Activated CD4-positive, CD25-positive, alpha-beta regulatory T cell treated with anti-CD3 and anti-CD28 coated beads, Interleukin-2, amount 50 U/mL, for 72 hours (primary cell): Measurements from ENCODE around the gene CTNNA1.
"Not testable (repeated sequence)": the region's sequence is repeated elsewhere in the genome, so short reads cannot be mapped to it uniquely, and the experiment has no call there.

Experiments used
- DNase-seq: peaks from one replicate; pipeline ENCODE4 v3.0.0; 2021

CTNNA1 gene, protein sequence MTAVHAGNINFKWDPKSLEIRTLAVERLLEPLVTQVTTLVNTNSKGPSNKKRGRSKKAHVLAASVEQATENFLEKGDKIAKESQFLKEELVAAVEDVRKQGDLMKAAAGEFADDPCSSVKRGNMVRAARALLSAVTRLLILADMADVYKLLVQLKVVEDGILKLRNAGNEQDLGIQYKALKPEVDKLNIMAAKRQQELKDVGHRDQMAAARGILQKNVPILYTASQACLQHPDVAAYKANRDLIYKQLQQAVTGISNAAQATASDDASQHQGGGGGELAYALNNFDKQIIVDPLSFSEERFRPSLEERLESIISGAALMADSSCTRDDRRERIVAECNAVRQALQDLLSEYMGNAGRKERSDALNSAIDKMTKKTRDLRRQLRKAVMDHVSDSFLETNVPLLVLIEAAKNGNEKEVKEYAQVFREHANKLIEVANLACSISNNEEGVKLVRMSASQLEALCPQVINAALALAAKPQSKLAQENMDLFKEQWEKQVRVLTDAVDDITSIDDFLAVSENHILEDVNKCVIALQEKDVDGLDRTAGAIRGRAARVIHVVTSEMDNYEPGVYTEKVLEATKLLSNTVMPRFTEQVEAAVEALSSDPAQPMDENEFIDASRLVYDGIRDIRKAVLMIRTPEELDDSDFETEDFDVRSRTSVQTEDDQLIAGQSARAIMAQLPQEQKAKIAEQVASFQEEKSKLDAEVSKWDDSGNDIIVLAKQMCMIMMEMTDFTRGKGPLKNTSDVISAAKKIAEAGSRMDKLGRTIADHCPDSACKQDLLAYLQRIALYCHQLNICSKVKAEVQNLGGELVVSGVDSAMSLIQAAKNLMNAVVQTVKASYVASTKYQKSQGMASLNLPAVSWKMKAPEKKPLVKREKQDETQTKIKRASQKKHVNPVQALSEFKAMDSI

DNA sequence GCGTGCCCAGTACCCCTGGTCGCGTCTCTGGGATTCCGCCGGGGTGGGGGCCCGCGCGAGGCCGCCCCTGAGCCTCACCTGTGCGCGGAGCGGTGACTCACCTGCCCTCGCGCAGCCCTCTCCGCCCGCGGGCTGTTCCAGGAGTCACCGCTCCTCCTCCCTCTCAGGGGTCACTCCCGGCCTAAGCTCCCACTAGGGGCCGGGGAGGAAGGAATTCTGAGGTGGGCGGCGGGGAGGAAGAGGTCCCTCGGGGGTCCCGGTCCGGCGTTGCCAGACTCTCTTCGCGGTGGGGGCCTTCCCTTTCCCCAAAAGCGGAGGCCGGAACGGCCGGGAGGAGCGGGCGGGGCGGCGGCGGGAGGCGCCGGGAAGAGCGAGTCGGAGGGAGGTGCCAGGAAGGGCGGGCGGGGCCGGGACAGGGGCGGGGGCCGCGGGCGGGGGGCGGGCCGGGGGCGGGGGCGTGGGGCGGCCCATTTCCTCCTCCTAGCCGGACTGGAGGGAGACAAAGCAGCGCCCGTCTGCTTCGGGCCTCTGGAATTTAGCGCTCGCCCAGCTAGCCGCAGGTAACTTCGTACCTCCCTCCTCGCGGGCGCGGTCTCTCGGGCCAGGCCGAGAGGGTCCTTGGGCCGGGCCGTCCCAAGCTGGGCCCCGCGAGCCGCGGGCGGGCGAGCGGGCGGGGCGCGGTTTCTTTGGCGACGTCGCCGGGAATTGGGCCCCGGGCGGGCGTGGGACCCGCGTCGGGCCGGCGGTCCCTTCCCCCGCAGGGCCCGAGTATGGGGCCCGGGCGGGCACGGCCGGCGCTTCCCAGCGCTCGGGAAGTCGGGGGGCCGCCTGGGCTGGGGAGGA, at the start of gene CTNNA1:
Gene CTNNA1, plus strand, starts transcription at position 475 of the 843 bp plus-strand sequence. CDS start 28,500 bp downstream, outside the sequence.
- peak; percentile 59 for DNase-seq

- not testable (repeated sequence) for DNase-seq
These were observed 49.4 kb upstream of the CTNNA1 start for GRCh38 chr5:138703777-138704176.

- no peak for DNase-seq
These were observed 48.2 kb upstream of the CTNNA1 start for GRCh38 chr5:138705007-138705406.

DNA sequence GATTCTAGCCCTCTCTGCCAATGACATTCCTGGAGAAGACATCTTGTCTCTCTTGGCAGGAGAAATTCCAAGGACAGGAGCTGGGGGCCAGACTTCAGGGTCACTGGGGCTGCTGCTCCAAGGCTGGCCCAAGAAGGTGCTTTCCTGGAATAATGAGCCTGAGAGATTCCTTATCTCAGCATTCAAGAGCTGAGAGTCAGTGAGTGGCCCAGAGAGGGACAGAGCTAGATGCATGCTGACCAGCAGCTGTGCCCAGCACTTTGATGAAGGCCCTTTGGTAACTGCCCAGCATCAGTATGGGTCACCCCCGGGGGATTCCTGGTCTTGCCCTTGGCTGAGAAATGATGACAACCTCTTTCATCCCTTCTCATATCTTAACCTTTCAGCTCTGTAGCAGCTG, 47.7 kb upstream of the CTNNA1 start:
- no peak for DNase-seq

DNA sequence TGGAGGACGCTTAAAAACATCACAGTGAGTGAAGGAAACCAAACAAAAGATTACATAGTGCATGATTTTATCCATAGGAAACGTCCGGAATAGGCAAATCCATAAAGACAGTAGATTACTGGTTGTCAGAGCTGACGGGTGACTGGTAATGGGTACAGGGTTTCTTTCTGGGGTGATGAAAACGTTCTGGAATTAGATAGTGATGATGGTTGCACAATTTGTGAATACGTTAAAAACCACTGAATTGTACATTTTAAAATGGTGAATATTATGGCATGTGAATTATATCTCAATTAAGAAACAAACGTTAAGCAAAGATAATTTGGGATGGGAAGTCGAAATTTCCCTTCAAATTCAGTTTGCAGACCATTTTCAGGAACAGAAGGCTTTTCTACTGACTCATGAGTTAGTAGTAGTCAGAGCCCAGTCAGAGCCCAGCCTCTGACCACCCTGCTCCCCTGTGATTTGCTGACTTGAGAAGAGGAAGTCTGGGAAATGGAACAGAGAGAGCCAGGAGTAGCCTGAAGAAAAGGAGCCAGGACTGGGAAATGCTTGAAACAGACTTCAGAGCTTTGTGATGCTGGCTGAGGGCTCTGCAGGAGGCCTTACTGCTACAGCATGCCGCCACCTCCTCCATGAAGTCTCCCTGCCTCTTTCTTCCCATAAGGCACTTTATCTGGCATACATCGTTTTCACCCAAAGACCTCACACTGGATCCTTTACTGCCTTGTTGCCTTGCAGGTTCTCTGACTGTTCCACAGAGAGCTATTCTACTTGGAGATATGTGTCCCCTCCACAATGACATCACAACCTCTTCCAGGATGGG, 46.4 kb upstream of the CTNNA1 start:
- no peak for DNase-seq

- no peak for DNase-seq
These were observed 44.4 kb upstream of the CTNNA1 start for GRCh38 chr5:138708791-138709190.

DNA sequence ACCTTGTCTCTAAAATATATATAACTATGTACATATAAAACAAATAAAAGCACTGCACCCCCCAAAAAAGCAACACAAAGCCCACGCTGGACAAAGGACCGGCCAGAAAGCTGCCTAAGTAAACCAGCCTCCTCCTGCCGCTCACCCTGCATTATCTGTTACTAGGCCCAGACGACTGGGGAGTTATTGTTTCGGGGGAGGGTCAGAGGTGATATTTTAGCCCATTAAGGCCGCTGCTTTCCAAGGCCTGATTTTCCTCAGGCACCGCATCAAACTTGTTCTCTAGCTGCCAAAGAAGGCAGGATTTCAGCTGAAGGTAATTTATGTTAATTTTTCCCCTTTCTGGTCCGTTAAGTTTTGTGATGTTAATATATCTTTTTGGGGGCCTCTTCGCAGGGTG, 44.0 kb upstream of the CTNNA1 start:
- DNase-seq, result no peak

GRCh38 chr5:138711087-138711486, 42.1 kb upstream of the CTNNA1 start:
- no peak for DNase-seq

GRCh38 chr5:138711811-138712210, 41.4 kb upstream of the CTNNA1 start:
- no peak for DNase-seq

GRCh38 chr5:138712324-138712723, 40.9 kb upstream of the CTNNA1 start:
- no peak for DNase-seq

GRCh38 chr5:138712791-138713190, 40.4 kb upstream of the CTNNA1 start:
- no peak for DNase-seq

DNA sequence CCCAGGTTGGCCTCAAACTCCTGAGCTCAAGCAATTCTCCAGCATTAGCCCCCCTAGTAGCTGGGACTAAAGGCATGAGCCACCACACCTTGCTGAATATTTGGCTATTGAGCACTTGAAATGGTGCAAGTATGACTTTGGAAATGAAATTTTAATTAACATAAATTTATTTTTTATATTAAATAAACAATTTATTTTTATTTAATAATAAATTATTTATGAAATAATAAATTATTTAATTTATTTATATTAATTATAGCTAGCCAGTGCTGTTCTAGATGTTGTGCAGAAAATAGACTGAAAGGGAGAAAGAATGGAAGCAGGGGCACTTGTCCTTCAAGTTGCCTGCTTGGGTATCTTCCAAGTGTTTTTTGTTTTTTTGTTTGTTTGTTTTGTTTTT, 40.0 kb upstream of the CTNNA1 start:
- DNase-seq, result no peak

GRCh38 chr5:138714694-138715093, 38.5 kb upstream of the CTNNA1 start:
- no peak for DNase-seq

DNA sequence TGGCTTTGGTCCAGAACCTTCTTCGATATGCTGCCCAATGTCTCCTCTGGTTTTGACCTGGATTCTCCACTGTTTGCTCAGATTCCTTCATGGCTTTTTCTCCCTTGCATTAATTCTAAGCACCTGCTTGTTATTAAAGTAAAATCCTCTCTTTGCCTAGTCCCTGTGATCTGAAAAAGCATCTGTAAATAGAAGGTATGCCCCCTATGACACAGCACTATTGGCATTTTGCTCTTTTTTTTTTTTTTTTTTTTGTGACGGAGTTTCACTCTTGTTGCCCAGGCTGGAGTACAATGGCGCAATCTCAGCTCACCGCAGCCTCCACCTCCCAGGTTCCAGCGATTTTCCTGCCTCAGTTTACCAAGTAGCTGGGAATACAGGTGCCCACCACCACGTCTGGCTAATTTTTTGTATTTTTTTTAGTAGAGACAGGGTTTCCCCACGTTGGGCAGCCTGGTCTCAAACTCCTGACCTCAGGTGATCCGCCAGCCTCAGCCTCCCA, 37.2 kb upstream of the CTNNA1 start:
- not testable (repeated sequence) for DNase-seq

GRCh38 chr5:138716456-138716924, 36.7 kb upstream of the CTNNA1 start:
- DNase-seq, result no peak

DNA sequence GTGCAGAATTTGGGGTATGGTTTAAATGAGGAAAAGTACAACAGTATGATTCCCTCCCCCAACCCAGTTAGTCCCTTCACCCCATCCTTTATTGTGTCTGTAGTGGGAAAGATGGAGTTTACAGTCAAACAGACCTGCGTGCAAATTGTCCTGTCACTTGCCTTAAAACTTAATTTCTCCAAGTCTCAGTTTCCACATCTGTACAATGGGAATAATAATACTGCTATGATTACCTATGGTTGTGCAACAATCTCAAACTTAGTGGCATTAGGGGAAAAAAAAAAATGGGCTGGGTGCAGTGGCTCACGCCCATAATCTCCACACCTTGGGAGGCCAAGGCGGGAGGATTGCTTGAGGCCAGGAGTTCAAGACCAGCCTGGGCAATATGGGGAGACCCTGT, 35.8 kb upstream of the CTNNA1 start:
- DNase-seq, result no peak

- DNase-seq, result no peak
These were observed 33.4 kb upstream of the CTNNA1 start for GRCh38 chr5:138719811-138720210.

- no peak for DNase-seq
These were observed 32.4 kb upstream of the CTNNA1 start for GRCh38 chr5:138720840-138721239.

DNA sequence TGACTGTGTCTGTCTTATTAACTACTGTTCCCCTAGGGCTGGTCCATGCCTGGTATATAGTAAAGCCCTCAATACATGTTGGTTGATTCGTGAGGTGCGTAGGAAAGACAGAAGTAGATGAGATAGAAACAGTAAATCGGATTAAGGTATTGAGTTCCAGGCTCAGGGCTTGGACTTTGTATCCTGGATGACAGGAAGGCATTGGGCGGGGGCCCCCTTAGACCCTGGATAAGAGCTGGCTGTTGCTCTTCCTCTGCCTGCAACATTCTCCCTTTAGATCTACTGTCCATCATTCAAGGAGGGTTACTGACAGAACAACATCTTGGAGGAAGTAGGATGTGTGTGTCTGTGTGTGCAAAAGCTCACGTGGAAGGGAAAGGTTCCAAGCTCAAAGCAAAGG, 31.2 kb upstream of the CTNNA1 start:
- DNase-seq, result no peak

- DNase-seq, result no peak
These were observed 30.6 kb upstream of the CTNNA1 start for GRCh38 chr5:138722544-138723177.

GRCh38 chr5:138724470-138725146, 28.6 kb upstream of the CTNNA1 start:
- no peak for DNase-seq
